HG03139 (cell line): ENCODE data around the gene PRSS38.

Experiments
- ATAC-seq: cut with Tn5 transposase; IDR thresholded peaks from one replicate; pipeline ENCODE4 v1.9.1; 2021; ENCODE audit not compliant: unreplicated experiment

Gene PRSS38

GRCh38 chr1:227778401-227778947 lies 37.0 kb upstream of the PRSS38 start:
- no peak for ATAC-seq

- no peak for ATAC-seq
These were observed 36.4 kb upstream of the PRSS38 start for GRCh38 chr1:227779021-227779441.

GRCh38 chr1:227779685-227780084 lies 35.8 kb upstream of the PRSS38 start:
- ATAC-seq: no peak

GRCh38 chr1:227780101-227781044 lies 35.1 kb upstream of the PRSS38 start:
- no peak for ATAC-seq

GRCh38 chr1:227781314-227781930 lies 34.1 kb upstream of the PRSS38 start:
- no peak for ATAC-seq

GRCh38 chr1:227782226-227782625 lies 33.2 kb upstream of the PRSS38 start:
- no peak for ATAC-seq

GRCh38 chr1:227785094-227785804 lies 30.2 kb upstream of the PRSS38 start:
- no peak for ATAC-seq

GRCh38 chr1:227785805-227786671 lies 29.4 kb upstream of the PRSS38 start:
- ATAC-seq: no peak

GRCh38 chr1:227786673-227787512 lies 28.6 kb upstream of the PRSS38 start:
- ATAC-seq: no peak

GRCh38 chr1:227787513-227788270 lies 27.8 kb upstream of the PRSS38 start:
- peak; percentile 92 for ATAC-seq

- peak; percentile 47 for ATAC-seq
These were observed 27.0 kb upstream of the PRSS38 start for GRCh38 chr1:227788271-227789083.

GRCh38 chr1:227789084-227790033 lies 26.1 kb upstream of the PRSS38 start:
- no peak for ATAC-seq

GRCh38 chr1:227790034-227790400 lies 25.5 kb upstream of the PRSS38 start:
- ATAC-seq: no peak

- ATAC-seq: no peak
These were observed 24.6 kb upstream of the PRSS38 start for GRCh38 chr1:227790868-227791267.

- no peak for ATAC-seq
These were observed 23.9 kb upstream of the PRSS38 start for GRCh38 chr1:227791425-227792143.
